WTC11 (cell line): ENCODE measurements around the gene CPD. TPM values are rescaled to one million over a fixed set of nuclear protein-coding genes. Genes with fewer than 3 reads are reported as not detected.

Experiments used
- ATAC-seq: fragments of 200-7000 bp; cut with Tn5 transposase; 2 replicates; pipeline ENCODE4 v1.10.0; 2021; ENCODE audit warnings: mild to moderate bottlenecking, moderate library complexity
- CTCF ChIA-PET: fragments of 300-600 bp; sonication (Branson Sonifier 250); formaldehyde crosslinking; loops from one replicate; lab custom pipeline; 2021; ENCODE audit warnings: antibody characterized with exemption; lab: Charles Lee
- POLR2A ChIA-PET: fragments of 350-600 bp; sonication (Branson Sonifier 250); formaldehyde crosslinking; loops from one replicate; lab custom pipeline; 2021; ENCODE audit warnings: antibody characterized with exemption; lab: Charles Lee
- DNase-seq: peaks from one replicate; pipeline ENCODE4 v3.0.0; 2021; ENCODE audit warnings: low spot score
- H3K27ac Mint-ChIP-seq: 2 replicates; pipeline ENCODE4 v1.8.0; 2021; ENCODE audit warnings: mixed read lengths
- H3K27me3 Mint-ChIP-seq: 2 replicates; pipeline ENCODE4 v1.8.0; 2021; ENCODE audit warnings: low read depth, mild to moderate bottlenecking, moderate library complexity, mixed read lengths
- H3K36me3 Mint-ChIP-seq: 2 replicates; pipeline ENCODE4 v1.8.0; 2021; ENCODE audit warnings: mixed read lengths
- H3K4me1 Mint-ChIP-seq: 2 replicates; pipeline ENCODE4 v1.8.0; 2022; ENCODE audit warnings: mixed read lengths
- H3K4me3 Mint-ChIP-seq: 2 replicates; pipeline ENCODE4 v1.8.0; 2021; ENCODE audit warnings: mild to moderate bottlenecking, moderate library complexity, mixed read lengths
- H3K9me3 Mint-ChIP-seq: 2 replicates; pipeline ENCODE4 v1.8.0; 2021; ENCODE audit warnings: mixed read lengths
- ESRRA ChIP-seq: sonication (generic); formaldehyde crosslinking; IDR thresholded peaks from 2 replicates; pipeline ENCODE4 v1.8.1; 2022; ENCODE audit warnings: mild to moderate bottlenecking, missing genetic modification reagents, borderline replicate concordance
- FOXP1 ChIP-seq: sonication (generic); formaldehyde crosslinking; IDR thresholded peaks from 2 replicates; pipeline ENCODE4 v1.8.0; 2022; ENCODE audit warnings: missing genetic modification reagents, mild to moderate bottlenecking, moderate library complexity, borderline replicate concordance
- JAZF1 ChIP-seq: fragments of 250-450 bp; sonication (Bioruptor Pico); IDR thresholded peaks from 2 replicates; pipeline ENCODE4 v1.9.0; 2021; ENCODE audit warnings: moderate library complexity, mild to moderate bottlenecking, inconsistent platforms
- RELA ChIP-seq: sonication (generic); formaldehyde crosslinking; IDR thresholded peaks from 2 replicates; pipeline ENCODE4 v1.8.1; 2022; ENCODE audit warnings: missing genetic modification reagents, mild to moderate bottlenecking, borderline replicate concordance
- SOX15 ChIP-seq: fragments of 250-450 bp; sonication (Bioruptor Pico); IDR thresholded peaks from 2 replicates; pipeline ENCODE4 v1.9.0; 2021; ENCODE audit warnings: mild to moderate bottlenecking
- TCF7 ChIP-seq: sonication (generic); formaldehyde crosslinking; IDR thresholded peaks from 2 replicates; pipeline ENCODE4 v1.8.0; 2022; ENCODE audit warnings: mild to moderate bottlenecking, low read depth, missing genetic modification reagents, moderate library complexity
- TEAD1 ChIP-seq: sonication (generic); formaldehyde crosslinking; IDR thresholded peaks from 2 replicates; pipeline ENCODE4 v1.8.0; 2022; ENCODE audit warnings: mild to moderate bottlenecking, missing genetic modification reagents
- TP53 ChIP-seq: sonication (generic); formaldehyde crosslinking; IDR thresholded peaks from 2 replicates; pipeline ENCODE4 v1.8.1; 2023; ENCODE audit warnings: mild to moderate bottlenecking, missing genetic modification reagents
- ZBTB21 ChIP-seq: sonication (generic); formaldehyde crosslinking; IDR thresholded peaks from 2 replicates; pipeline ENCODE4 v1.8.1; 2023; ENCODE audit warnings: mild to moderate bottlenecking, missing genetic modification reagents, borderline replicate concordance
- ZNF138 ChIP-seq: sonication (generic); formaldehyde crosslinking; conservative IDR thresholded peaks from 2 replicates; pipeline ENCODE4 v1.8.1; 2022; ENCODE audit warnings: mild to moderate bottlenecking, moderate library complexity, missing genetic modification reagents
- ZNF219 ChIP-seq: sonication (generic); formaldehyde crosslinking; IDR thresholded peaks from 2 replicates; pipeline ENCODE4 v1.8.0; 2023; ENCODE audit warnings: missing genetic modification reagents, mild to moderate bottlenecking, borderline replicate concordance
- ZNF416 ChIP-seq: fragments of 250-450 bp; sonication (Bioruptor Pico); IDR thresholded peaks from 2 replicates; pipeline ENCODE4 v1.9.0; 2021; ENCODE audit warnings: mild to moderate bottlenecking, inconsistent platforms
- ZNF671 ChIP-seq: fragments of 250-450 bp; sonication (Bioruptor Pico); IDR thresholded peaks from 2 replicates; pipeline ENCODE4 v1.8.0; 2021; ENCODE audit warnings: mild to moderate bottlenecking
- total RNA-seq: library from RNA; stranded (reverse); gene quantifications from 3 replicates; pipeline ENCODE4 v1.2.3, GENCODE V29; 2021
- TF ChIP-seq, protein P1 (sequence below): sonication (generic); formaldehyde crosslinking; IDR thresholded peaks from 2 replicates; pipeline ENCODE4 v1.8.1; 2023; ENCODE audit warnings: mild to moderate bottlenecking, missing genetic modification reagents
- TF ChIP-seq, protein P2 (sequence below): fragments of 250-450 bp; sonication (Bioruptor Pico); IDR thresholded peaks from 2 replicates; pipeline ENCODE4 v1.8.0; 2021; ENCODE audit warnings: mild to moderate bottlenecking
- TF ChIP-seq, protein P3 (sequence below): sonication (generic); formaldehyde crosslinking; IDR thresholded peaks from 2 replicates; pipeline ENCODE4 v1.8.1; 2023; ENCODE audit warnings: mild to moderate bottlenecking, missing genetic modification reagents
- TF ChIP-seq, protein P4 (sequence below): sonication (generic); formaldehyde crosslinking; IDR thresholded peaks from 2 replicates; pipeline ENCODE4 v1.8.1; 2022; ENCODE audit warnings: mild to moderate bottlenecking, moderate library complexity, missing genetic modification reagents
- TF ChIP-seq, protein P5 (sequence below): sonication (generic); formaldehyde crosslinking; IDR thresholded peaks from 2 replicates; pipeline ENCODE4 v1.8.0; 2023; ENCODE audit warnings: missing genetic modification reagents, mild to moderate bottlenecking, borderline replicate concordance
- TF ChIP-seq, protein P6 (sequence below): sonication (generic); formaldehyde crosslinking; conservative IDR thresholded peaks from 2 replicates; pipeline ENCODE4 v1.8.1; 2022; ENCODE audit warnings: mild to moderate bottlenecking, missing genetic modification reagents

CPD gene
- total RNA-seq, 1 experiment from 2014 or later = 36.1 TPM

DNA sequence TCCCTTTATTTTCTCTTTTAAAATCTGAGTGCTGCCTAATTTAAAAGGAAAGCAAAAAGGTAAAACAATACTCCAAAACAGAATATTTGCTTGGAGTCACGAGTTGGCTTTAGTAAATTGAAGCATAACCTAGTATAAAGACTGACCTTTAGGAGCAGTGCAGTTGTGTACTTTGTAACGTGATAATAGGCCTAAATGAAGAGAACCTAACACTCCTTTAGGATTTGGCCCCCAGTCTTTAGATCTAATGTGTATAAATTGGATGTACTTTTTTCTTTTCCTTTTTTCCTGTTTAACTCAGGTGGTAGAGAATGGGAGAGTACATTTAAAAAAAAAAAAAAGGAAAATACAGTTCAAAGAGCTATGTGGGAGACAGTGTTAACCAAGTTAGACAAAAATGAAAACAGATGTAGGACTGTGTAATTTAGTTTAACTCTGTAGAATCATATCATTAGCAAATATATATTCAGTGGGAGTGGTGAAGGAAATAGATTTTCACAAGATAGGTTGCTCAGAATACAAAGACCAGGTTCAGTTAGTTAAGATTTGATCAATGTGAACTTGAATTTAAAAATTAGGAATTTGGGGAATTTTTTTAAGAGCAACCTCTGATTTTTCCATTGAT, 16.8 kb downstream of the CPD start:
- no peak overlapping the region for H3K4me3 Mint-ChIP-seq
- no peaks in the 10 kb centered on the region for H3K36me3 Mint-ChIP-seq
- CTCF ChIA-PET = interaction anchor here (1.2 kb wide), 1 partner anchor 302 kb away, joined by 5 read pairs; no protein-coding TSS in a partner anchor
- H3K9me3 Mint-ChIP-seq = no peaks in the 10 kb centered on the region
- no peak for DNase-seq
- H3K27ac Mint-ChIP-seq = no peak overlapping the region
- TF ChIP-seq SOX15 (CRISPR knock-in tag) = no peak
- TF ChIP-seq, protein P1, sequence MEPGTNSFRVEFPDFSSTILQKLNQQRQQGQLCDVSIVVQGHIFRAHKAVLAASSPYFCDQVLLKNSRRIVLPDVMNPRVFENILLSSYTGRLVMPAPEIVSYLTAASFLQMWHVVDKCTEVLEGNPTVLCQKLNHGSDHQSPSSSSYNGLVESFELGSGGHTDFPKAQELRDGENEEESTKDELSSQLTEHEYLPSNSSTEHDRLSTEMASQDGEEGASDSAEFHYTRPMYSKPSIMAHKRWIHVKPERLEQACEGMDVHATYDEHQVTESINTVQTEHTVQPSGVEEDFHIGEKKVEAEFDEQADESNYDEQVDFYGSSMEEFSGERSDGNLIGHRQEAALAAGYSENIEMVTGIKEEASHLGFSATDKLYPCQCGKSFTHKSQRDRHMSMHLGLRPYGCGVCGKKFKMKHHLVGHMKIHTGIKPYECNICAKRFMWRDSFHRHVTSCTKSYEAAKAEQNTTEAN (CRISPR knock-in tag) = no peak
- TF ChIP-seq, protein P2, sequence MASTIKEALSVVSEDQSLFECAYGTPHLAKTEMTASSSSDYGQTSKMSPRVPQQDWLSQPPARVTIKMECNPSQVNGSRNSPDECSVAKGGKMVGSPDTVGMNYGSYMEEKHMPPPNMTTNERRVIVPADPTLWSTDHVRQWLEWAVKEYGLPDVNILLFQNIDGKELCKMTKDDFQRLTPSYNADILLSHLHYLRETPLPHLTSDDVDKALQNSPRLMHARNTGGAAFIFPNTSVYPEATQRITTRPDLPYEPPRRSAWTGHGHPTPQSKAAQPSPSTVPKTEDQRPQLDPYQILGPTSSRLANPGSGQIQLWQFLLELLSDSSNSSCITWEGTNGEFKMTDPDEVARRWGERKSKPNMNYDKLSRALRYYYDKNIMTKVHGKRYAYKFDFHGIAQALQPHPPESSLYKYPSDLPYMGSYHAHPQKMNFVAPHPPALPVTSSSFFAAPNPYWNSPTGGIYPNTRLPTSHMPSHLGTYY (CRISPR knock-in tag) = no peak
- TF ChIP-seq, all 79 proteins: peak for 0
- POLR2A ChIA-PET = no interaction called here
- Mint-ChIP-seq H3K27me3 (no peaks in the 10 kb centered on the region), H3K4me1 (no peaks in the 10 kb centered on the region)
- no peak for ATAC-seq

DNA sequence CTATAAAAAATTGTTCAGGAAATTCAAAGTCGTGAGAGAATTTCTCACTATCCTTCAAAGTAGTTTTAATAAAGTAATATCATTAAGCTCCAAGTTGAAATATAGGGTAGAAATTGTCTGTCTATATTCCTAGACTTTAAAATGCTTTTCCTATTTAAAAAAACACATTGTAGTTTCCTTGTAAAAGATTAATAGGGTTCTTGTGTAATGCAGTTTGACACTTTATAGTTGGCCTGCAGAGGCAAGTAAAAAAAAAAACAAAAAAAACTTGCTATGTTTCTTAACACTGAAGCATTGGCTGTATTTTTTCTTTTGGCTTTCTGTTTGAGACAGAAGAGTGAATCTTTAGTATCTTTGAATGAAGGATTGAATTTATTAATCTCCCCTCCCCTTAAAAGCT, 17.4 kb downstream of the CPD start:
- Mint-ChIP-seq H3K36me3 (no peaks in the 10 kb centered on the region), H3K4me3 (no peak overlapping the region), H3K27ac (no peak overlapping the region), H3K9me3 (no peaks in the 10 kb centered on the region), H3K4me1 (no peaks in the 10 kb centered on the region), H3K27me3 (no peaks in the 10 kb centered on the region)
- TF ChIP-seq ZNF138 (CRISPR knock-in tag) (no peak), ZNF416 (CRISPR knock-in tag) (no peak), JAZF1 (CRISPR knock-in tag) (no peak), ZNF219 (CRISPR knock-in tag) (no peak), FOXP1 (CRISPR knock-in tag) (no peak), TEAD1 (CRISPR knock-in tag) (no peak), ZBTB21 (CRISPR knock-in tag) (no peak), TCF7 (CRISPR knock-in tag) (no peak), ZNF671 (no peak), ESRRA (CRISPR knock-in tag) (no peak), TP53 (CRISPR knock-in tag) (no peak), RELA (no peak)
- TF ChIP-seq, protein P3, sequence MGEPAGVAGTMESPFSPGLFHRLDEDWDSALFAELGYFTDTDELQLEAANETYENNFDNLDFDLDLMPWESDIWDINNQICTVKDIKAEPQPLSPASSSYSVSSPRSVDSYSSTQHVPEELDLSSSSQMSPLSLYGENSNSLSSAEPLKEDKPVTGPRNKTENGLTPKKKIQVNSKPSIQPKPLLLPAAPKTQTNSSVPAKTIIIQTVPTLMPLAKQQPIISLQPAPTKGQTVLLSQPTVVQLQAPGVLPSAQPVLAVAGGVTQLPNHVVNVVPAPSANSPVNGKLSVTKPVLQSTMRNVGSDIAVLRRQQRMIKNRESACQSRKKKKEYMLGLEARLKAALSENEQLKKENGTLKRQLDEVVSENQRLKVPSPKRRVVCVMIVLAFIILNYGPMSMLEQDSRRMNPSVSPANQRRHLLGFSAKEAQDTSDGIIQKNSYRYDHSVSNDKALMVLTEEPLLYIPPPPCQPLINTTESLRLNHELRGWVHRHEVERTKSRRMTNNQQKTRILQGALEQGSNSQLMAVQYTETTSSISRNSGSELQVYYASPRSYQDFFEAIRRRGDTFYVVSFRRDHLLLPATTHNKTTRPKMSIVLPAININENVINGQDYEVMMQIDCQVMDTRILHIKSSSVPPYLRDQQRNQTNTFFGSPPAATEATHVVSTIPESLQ (CRISPR knock-in tag) = no peak
- TF ChIP-seq, protein P4, sequence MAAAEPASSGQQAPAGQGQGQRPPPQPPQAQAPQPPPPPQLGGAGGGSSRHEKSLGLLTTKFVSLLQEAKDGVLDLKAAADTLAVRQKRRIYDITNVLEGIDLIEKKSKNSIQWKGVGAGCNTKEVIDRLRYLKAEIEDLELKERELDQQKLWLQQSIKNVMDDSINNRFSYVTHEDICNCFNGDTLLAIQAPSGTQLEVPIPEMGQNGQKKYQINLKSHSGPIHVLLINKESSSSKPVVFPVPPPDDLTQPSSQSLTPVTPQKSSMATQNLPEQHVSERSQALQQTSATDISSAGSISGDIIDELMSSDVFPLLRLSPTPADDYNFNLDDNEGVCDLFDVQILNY (CRISPR knock-in tag) = no peak
- TF ChIP-seq, protein P5, sequence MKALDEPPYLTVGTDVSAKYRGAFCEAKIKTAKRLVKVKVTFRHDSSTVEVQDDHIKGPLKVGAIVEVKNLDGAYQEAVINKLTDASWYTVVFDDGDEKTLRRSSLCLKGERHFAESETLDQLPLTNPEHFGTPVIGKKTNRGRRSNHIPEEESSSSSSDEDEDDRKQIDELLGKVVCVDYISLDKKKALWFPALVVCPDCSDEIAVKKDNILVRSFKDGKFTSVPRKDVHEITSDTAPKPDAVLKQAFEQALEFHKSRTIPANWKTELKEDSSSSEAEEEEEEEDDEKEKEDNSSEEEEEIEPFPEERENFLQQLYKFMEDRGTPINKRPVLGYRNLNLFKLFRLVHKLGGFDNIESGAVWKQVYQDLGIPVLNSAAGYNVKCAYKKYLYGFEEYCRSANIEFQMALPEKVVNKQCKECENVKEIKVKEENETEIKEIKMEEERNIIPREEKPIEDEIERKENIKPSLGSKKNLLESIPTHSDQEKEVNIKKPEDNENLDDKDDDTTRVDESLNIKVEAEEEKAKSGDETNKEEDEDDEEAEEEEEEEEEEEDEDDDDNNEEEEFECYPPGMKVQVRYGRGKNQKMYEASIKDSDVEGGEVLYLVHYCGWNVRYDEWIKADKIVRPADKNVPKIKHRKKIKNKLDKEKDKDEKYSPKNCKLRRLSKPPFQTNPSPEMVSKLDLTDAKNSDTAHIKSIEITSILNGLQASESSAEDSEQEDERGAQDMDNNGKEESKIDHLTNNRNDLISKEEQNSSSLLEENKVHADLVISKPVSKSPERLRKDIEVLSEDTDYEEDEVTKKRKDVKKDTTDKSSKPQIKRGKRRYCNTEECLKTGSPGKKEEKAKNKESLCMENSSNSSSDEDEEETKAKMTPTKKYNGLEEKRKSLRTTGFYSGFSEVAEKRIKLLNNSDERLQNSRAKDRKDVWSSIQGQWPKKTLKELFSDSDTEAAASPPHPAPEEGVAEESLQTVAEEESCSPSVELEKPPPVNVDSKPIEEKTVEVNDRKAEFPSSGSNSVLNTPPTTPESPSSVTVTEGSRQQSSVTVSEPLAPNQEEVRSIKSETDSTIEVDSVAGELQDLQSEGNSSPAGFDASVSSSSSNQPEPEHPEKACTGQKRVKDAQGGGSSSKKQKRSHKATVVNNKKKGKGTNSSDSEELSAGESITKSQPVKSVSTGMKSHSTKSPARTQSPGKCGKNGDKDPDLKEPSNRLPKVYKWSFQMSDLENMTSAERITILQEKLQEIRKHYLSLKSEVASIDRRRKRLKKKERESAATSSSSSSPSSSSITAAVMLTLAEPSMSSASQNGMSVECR (CRISPR knock-in tag) = no peak
- TF ChIP-seq, protein P6, sequence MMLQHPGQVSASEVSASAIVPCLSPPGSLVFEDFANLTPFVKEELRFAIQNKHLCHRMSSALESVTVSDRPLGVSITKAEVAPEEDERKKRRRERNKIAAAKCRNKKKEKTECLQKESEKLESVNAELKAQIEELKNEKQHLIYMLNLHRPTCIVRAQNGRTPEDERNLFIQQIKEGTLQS (CRISPR knock-in tag) = no peak
- ChIA-PET POLR2A (interaction anchor here (0.7 kb wide), 1 partner anchor 144 kb away, joined by 3 read pairs; no protein-coding TSS in a partner anchor), CTCF (no interaction called here)
- ATAC-seq (no peak), DNase-seq (no peak)
